Suprapubic skin (tissue), 4 donors: ENCODE data around the gene HNRNPH2. TPM values are rescaled to one million over a fixed set of nuclear protein-coding genes. Genes with fewer than 3 reads are reported as not detected.
A peak's percentile ranks its signal among the peaks of the same experiment; 100 is the strongest.

Source experiments
- DNase-seq, 2 donors: peaks; one replicate each; pipeline ENCODE4 v3.0.0-alpha.2; 2019; ENCODE audit warnings: low spot score in 2 of 2
- H3K27ac ChIP-seq: fragments of 200-600 bp; sonication (generic); one replicate; pipeline ENCODE4 v1.5.1; 2019
- H3K27me3 ChIP-seq: fragments of 200-600 bp; sonication (generic); one replicate; pipeline ENCODE4 v1.5.1; 2019
- H3K36me3 ChIP-seq: fragments of 200-600 bp; sonication (generic); one replicate; pipeline ENCODE4 v1.5.1; 2019
- H3K4me1 ChIP-seq: fragments of 200-600 bp; sonication (generic); one replicate; pipeline ENCODE4 v1.5.1; 2019
- H3K4me3 ChIP-seq: fragments of 200-600 bp; sonication (generic); one replicate; pipeline ENCODE4 v1.5.1; 2019; ENCODE audit warnings: mild to moderate bottlenecking
- H3K9me3 ChIP-seq: fragments of 200-600 bp; sonication (generic); one replicate; pipeline ENCODE4 v1.5.1; 2019
- EP300 ChIP-seq: sonication (generic); formaldehyde crosslinking; IDR thresholded peaks from one replicate; pipeline ENCODE4 v1.6.1; 2017; ENCODE audit warnings: antibody characterized with exemption
- POLR2A ChIP-seq, 2 donors: fragments of 450-650 bp; IDR thresholded peaks; one replicate each; pipeline ENCODE4 v1.6.1; 2017; ENCODE audit warnings: antibody characterized with exemption in 2 of 2, mild to moderate bottlenecking in 2 of 2, moderate library complexity in 2 of 2
- POLR2AphosphoS5 ChIP-seq, 3 donors: sonication (generic); formaldehyde crosslinking; IDR thresholded peaks; one replicate each; pipeline ENCODE4 v1.6.1; 2017; ENCODE audit warnings: antibody characterized with exemption in 3 of 3
- WGBS: methylation state at CpG from one replicate; pipeline ENCODE4 v1.1.5; 2018; 5-methylcytosine and 5-hydroxymethylcytosine counted together
- total RNA-seq, 4 donors: library from RNA; depleted of rRNA; stranded (reverse); fragments of >200 nt; gene quantifications; one replicate each; pipeline ENCODE4 v1.1.0, GENCODE V29; 2016
- TF ChIP-seq, protein P1 (sequence below), 2 donors: fragments of 200-600 bp in 1 of 2; fragments of 450-650 bp in 1 of 2; sonication (generic) in 1 of 2; IDR thresholded peaks; one replicate each; pipeline ENCODE4 v1.5.1; 2016 to 2019; ENCODE audit warnings: antibody characterized with exemption in 2 of 2, mild to moderate bottlenecking in 1 of 2, moderate library complexity in 1 of 2

Gene HNRNPH2, protein sequence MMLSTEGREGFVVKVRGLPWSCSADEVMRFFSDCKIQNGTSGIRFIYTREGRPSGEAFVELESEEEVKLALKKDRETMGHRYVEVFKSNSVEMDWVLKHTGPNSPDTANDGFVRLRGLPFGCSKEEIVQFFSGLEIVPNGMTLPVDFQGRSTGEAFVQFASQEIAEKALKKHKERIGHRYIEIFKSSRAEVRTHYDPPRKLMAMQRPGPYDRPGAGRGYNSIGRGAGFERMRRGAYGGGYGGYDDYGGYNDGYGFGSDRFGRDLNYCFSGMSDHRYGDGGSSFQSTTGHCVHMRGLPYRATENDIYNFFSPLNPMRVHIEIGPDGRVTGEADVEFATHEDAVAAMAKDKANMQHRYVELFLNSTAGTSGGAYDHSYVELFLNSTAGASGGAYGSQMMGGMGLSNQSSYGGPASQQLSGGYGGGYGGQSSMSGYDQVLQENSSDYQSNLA
- 10 to 100 TPM; 37.3 to 60.6 (median 38.5) TPM for total RNA-seq

DNA sequence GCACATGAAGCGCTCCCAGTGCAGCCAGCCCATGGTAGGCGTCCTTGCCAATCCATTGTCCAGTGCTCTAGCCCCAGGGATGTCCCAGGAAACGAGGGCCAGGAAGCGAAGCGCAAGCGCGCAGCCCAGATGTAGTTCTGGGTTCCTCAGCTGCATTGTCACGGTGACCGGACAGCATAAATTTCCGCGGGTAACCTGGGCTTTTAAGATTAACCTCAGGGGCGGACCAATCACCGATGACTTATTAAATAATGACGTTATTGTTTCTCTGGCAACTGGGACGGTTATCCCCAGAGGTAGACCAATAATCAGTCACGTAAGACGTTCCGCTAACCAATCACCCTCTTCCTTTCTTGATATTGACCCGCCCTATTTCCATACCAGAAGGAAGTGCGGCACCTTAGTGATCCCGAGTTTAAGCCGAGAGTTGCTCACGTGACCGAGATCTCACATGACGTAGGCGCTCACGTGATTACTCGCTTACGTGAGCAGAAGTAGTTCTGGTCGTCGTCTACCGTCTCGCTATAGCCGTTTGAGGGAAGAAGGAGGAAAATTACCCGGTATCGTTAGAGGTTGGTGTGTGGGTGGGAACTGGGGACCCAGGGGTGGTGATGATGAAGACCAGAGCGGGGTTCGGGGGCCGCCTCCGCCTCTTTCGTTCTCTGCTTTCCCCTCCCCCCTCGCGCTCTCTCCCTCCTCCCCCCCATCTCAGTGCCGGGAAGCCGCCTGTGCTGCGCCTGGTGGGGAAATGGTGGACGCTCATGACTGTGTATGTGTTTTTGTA is at the start of gene HNRNPH2, which contains the start of gene GLA:
TSS of gene HNRNPH2 (plus strand) at position 475 of the 784 bp plus-strand sequence. CDS start 3,767 bp downstream, outside the sequence.
TSS of gene GLA (minus strand) at position 178 of the 784 bp plus-strand sequence. CDS start at position 156, 22 bp downstream.
- peaks cover 22% of the 10 kb centered on the region for H3K4me1 ChIP-seq
- peak within 1 kb of the TSS; percentile 60 for H3K4me3 ChIP-seq
- TF ChIP-seq, protein P1, sequence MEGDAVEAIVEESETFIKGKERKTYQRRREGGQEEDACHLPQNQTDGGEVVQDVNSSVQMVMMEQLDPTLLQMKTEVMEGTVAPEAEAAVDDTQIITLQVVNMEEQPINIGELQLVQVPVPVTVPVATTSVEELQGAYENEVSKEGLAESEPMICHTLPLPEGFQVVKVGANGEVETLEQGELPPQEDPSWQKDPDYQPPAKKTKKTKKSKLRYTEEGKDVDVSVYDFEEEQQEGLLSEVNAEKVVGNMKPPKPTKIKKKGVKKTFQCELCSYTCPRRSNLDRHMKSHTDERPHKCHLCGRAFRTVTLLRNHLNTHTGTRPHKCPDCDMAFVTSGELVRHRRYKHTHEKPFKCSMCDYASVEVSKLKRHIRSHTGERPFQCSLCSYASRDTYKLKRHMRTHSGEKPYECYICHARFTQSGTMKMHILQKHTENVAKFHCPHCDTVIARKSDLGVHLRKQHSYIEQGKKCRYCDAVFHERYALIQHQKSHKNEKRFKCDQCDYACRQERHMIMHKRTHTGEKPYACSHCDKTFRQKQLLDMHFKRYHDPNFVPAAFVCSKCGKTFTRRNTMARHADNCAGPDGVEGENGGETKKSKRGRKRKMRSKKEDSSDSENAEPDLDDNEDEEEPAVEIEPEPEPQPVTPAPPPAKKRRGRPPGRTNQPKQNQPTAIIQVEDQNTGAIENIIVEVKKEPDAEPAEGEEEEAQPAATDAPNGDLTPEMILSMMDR (IDR thresholded peaks at IDR 0.05): no peak
- TF ChIP-seq POLR2AphosphoS5 (IDR thresholded peaks at IDR 0.05) (peak; percentile 68 to 95 (median 73)), POLR2A (IDR thresholded peaks at IDR 0.05) (peak in 1 of 2 donors; percentile 69), EP300 (no peak)
- DNase-seq: peak; percentile 93 to 95
- H3K27me3 ChIP-seq: no peaks in the 10 kb centered on the region
- H3K9me3 ChIP-seq: no peaks in the 10 kb centered on the region
- WGBS: 48% methylated on average over 46 of the region's 47 CpGs
- H3K36me3 ChIP-seq: peaks cover 11% of the 10 kb centered on the region
- peak within 1 kb of the TSS; percentile 94 for H3K27ac ChIP-seq

DNA sequence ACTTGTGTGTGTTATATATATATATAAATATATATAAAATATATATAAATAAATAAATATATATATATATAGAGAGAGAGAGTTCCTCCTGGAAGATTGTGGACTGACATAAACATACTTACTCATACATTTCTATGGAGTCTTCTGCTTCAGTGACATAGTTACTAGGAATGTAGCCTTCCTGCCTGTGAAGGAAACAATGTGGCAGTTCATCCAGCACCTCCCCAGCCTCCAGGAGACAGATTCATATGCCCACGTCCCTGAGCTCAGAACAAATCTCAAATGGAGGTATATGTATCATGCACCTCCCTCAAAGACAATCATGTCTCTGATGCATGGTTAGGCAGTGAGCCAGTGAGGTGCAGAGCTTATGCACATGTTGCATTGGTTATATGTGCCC is 48.1 kb upstream of the HNRNPH2 start:
- no peak for DNase-seq
- Histone ChIP-seq H3K4me1 (no peaks in the 10 kb centered on the region), H3K9me3 (no peaks in the 10 kb centered on the region), H3K27me3 (no peaks in the 10 kb centered on the region), H3K27ac (no peak overlapping the region), H3K36me3 (no peaks in the 10 kb centered on the region), H3K4me3 (no peak overlapping the region)
- WGBS: 36% methylated on average over 1 of the region's 1 CpG
- TF ChIP-seq EP300: no peak
- TF ChIP-seq, protein P1 (IDR thresholded peaks at IDR 0.05): no peak
- no peak for TF ChIP-seq POLR2AphosphoS5 (IDR thresholded peaks at IDR 0.05)
- no peak for TF ChIP-seq POLR2A (IDR thresholded peaks at IDR 0.05)

DNA sequence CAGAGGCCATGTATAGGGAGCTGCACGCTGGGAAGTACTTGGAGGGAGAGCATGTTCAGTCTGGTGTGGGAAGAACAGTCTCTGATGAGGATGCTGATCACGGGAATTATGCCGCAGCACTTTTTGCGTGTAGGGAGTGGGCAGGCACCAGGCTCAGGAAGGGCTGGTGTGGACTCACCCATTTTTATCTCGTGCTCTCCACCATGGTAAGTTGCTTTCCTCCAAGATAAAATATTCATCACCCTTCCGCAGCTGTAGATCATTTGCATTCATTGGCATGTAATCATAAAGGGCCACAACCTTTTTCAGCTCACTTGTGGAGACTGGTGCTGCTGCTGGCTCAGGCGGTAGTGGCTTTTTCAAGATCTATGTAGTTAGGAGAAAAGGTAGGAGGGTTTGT is 47.6 kb upstream of the HNRNPH2 start:
- TF ChIP-seq, protein P1 (IDR thresholded peaks at IDR 0.05): no peak
- no peak for TF ChIP-seq POLR2A (IDR thresholded peaks at IDR 0.05)
- TF ChIP-seq EP300: no peak
- no peak for TF ChIP-seq POLR2AphosphoS5 (IDR thresholded peaks at IDR 0.05)
- Histone ChIP-seq H3K27me3 (no peaks in the 10 kb centered on the region), H3K4me1 (no peaks in the 10 kb centered on the region), H3K9me3 (no peaks in the 10 kb centered on the region), H3K27ac (no peak overlapping the region), H3K4me3 (no peak overlapping the region), H3K36me3 (no peaks in the 10 kb centered on the region)
- 49% methylated on average over 7 of the region's 7 CpGs for WGBS
- no peak for DNase-seq

DNA sequence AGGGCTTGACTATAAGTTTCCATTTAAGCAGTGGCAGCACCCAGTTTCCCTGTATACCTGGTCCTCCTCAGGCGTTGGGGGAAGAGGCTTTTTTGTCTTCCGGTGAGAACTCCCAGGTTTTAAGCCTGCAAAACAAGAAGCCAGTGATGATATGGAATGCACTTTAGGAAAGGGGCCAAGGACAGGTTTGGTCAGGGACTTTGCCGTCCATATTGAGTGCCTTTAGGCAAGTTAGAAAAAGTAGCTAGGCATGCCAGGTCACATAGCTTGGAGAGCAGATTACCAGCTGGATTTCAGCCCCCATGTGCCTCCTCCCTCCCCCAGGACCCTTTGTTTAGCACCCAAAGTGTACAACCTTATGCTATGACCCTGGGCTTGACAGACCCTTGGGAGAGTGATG is 45.9 kb upstream of the HNRNPH2 start:
- Histone ChIP-seq H3K36me3 (no peaks in the 10 kb centered on the region), H3K9me3 (no peaks in the 10 kb centered on the region), H3K27ac (no peak overlapping the region), H3K4me3 (no peak overlapping the region), H3K27me3 (no peaks in the 10 kb centered on the region), H3K4me1 (no peaks in the 10 kb centered on the region)
- DNase-seq: no peak
- WGBS: 42% methylated on average over 3 of the region's 3 CpGs
- TF ChIP-seq EP300: no peak
- TF ChIP-seq, protein P1 (IDR thresholded peaks at IDR 0.05): no peak
- TF ChIP-seq POLR2AphosphoS5 (IDR thresholded peaks at IDR 0.05): no peak
- no peak for TF ChIP-seq POLR2A (IDR thresholded peaks at IDR 0.05)

DNA sequence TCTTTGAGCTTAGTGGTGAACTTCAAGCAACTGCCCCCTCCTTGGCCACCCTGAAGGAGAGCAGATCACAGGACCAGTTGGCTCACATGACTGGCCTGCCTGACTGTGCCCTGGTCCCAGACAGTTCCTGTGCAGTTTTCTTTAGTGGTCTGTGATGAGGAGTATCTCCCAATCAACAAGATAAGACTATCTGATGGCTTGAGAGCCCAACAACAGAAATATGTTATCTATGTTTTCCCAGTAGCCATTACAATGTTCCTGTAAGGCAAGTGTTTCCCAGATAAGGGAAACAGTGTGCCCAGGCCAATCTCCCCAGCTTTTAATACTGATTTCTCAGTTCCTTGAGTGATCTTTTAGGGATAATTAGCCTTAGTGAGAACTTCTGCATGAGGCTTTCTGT is 45.3 kb upstream of the HNRNPH2 start:
- H3K4me1 ChIP-seq: no peaks in the 10 kb centered on the region
- no peaks in the 10 kb centered on the region for H3K27me3 ChIP-seq

More for the DNA sequence above, 45.3 kb upstream of the HNRNPH2 start:
- H3K36me3 ChIP-seq: no peaks in the 10 kb centered on the region
- TF ChIP-seq POLR2A (IDR thresholded peaks at IDR 0.05) (no peak), EP300 (no peak), POLR2AphosphoS5 (IDR thresholded peaks at IDR 0.05) (no peak)
- TF ChIP-seq, protein P1 (IDR thresholded peaks at IDR 0.05): no peak
- no peaks in the 10 kb centered on the region for H3K9me3 ChIP-seq
- no peak for DNase-seq
- H3K27ac ChIP-seq: no peak overlapping the region
- H3K4me3 ChIP-seq: no peak overlapping the region
